ENCODE measurements around the gene SIM2.

DNA sequence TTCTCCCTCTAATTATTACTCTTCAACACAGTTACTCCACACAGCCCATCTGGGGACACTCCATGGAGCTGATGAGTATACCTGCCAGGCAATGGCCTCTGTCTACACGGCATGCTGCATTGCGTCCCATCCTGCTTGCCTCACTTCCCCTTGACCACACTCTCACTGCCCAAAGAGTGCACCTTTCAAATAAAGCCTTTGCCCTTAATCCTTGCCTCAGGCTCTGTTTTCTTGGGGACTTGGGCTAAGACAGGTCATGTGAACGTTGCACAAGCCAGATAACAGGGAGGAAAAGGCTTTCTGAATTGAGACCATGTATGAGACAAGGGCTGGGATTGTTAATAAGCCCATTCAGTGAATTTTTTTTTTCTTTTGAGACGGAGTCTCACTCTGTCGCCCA, 40.0 kb upstream of the SIM2 start:
- TF ChIP-seq CTCF (IDR thresholded peaks at IDR 0.05; ENCODE audit: low read depth, low read length), result no peak
- TF ChIP-seq EZH2phosphoT487 (IDR thresholded peaks at IDR 0.05; ENCODE audit: low read depth), result no peak
